H9 (cell line): ENCODE data around the gene PGM3. TPM values are rescaled to one million over a fixed set of nuclear protein-coding genes. Genes with fewer than 3 reads are reported as not detected.
A peak's percentile ranks its signal among the peaks of the same experiment; 100 is the strongest.

Experiments used
- DNase-seq: peaks from one replicate; pipeline ENCODE4 v3.0.0-alpha.2; 2017
- H2AFZ ChIP-seq: one replicate; pipeline ENCODE4 v1.6.1; 2013; ENCODE audit warnings: mild to moderate bottlenecking, low read length, control low read depth, moderate library complexity
- H2AK5ac ChIP-seq: 2 replicates; pipeline ENCODE4 v1.6.1; 2013; ENCODE audit warnings: low read length, control low read depth, mixed read lengths; ENCODE audit not compliant: insufficient read length
- H2BK120ac ChIP-seq: one replicate; pipeline ENCODE4 v1.6.1; 2013; ENCODE audit warnings: low read depth, mild to moderate bottlenecking, low read length, control low read depth, inconsistent platforms; ENCODE audit not compliant: poor library complexity, severe bottlenecking
- H2BK12ac ChIP-seq: 2 replicates; pipeline ENCODE4 v1.6.1; 2013; ENCODE audit warnings: low read length, control low read depth, mixed read lengths, low read depth; ENCODE audit not compliant: insufficient read length
- H2BK15ac ChIP-seq: 2 replicates; pipeline ENCODE4 v1.6.1; 2013; ENCODE audit warnings: low read depth, low read length, control low read depth
- H2BK20ac ChIP-seq: one replicate; pipeline ENCODE4 v1.6.1; 2013; ENCODE audit warnings: low read depth, mild to moderate bottlenecking, low read length, control low read depth, inconsistent platforms; ENCODE audit not compliant: poor library complexity, severe bottlenecking
- H2BK5ac ChIP-seq: 2 replicates; pipeline ENCODE4 v1.6.1; 2013; ENCODE audit warnings: low read length, control low read depth, mixed read lengths; ENCODE audit not compliant: insufficient read length
- H3K14ac ChIP-seq: 2 replicates; pipeline ENCODE4 v1.6.1; 2013; ENCODE audit warnings: low read length, control low read depth; ENCODE audit not compliant: insufficient read depth
- H3K18ac ChIP-seq: 2 replicates; pipeline ENCODE4 v1.6.1; 2013; ENCODE audit warnings: low read depth, mild to moderate bottlenecking, mixed read lengths, low read length, control low read depth; ENCODE audit not compliant: insufficient read length
- H3K23ac ChIP-seq: 2 replicates; pipeline ENCODE4 v1.6.1; 2013; ENCODE audit warnings: low read length, control low read depth, mixed read lengths, low read depth; ENCODE audit not compliant: insufficient read length
- H3K23me2 ChIP-seq: 2 replicates; pipeline ENCODE4 v1.6.1; 2013; ENCODE audit warnings: low read depth, mild to moderate bottlenecking, mixed read lengths, low read length, control low read depth; ENCODE audit not compliant: insufficient read length, poor library complexity, severe bottlenecking
- H3K27ac ChIP-seq: 2 replicates; pipeline ENCODE4 v1.5.1; 2013; ENCODE audit warnings: low read length, control low read depth, mixed read lengths, low read depth; ENCODE audit not compliant: insufficient read length
- H3K27me3 ChIP-seq: 2 replicates; pipeline ENCODE4 v1.6.1; 2013; ENCODE audit warnings: low read length, control low read depth, inconsistent platforms; ENCODE audit not compliant: insufficient read depth
- H3K4ac ChIP-seq: 2 replicates; pipeline ENCODE4 v1.6.1; 2013; ENCODE audit warnings: low read depth, mild to moderate bottlenecking, control low read depth, inconsistent platforms, low read length, moderate library complexity
- H3K4me1 ChIP-seq: 2 replicates; pipeline ENCODE4 v1.6.1; 2013; ENCODE audit warnings: low read length, control low read depth, inconsistent platforms; ENCODE audit not compliant: insufficient read depth
- H3K4me2 ChIP-seq: 2 replicates; pipeline ENCODE4 v1.6.1; 2013; ENCODE audit warnings: low read length, control low read depth, mixed read lengths; ENCODE audit not compliant: insufficient read length, insufficient read depth
- H3K56ac ChIP-seq: 2 replicates; pipeline ENCODE4 v1.6.1; 2013; ENCODE audit warnings: low read depth, mild to moderate bottlenecking, mixed read lengths, low read length, control low read depth; ENCODE audit not compliant: insufficient read length
- H3K79me1 ChIP-seq: 2 replicates; pipeline ENCODE4 v1.6.1; 2013; ENCODE audit warnings: low read depth, mild to moderate bottlenecking, moderate library complexity, low read length, control low read depth, inconsistent platforms; ENCODE audit not compliant: insufficient read depth, poor library complexity, severe bottlenecking
- H3K79me2 ChIP-seq: 2 replicates; pipeline ENCODE4 v1.6.1; 2013; ENCODE audit warnings: low read length, control low read depth, inconsistent platforms; ENCODE audit not compliant: insufficient read depth
- H3K9ac ChIP-seq: 2 replicates; pipeline ENCODE4 v1.6.1; 2013; ENCODE audit warnings: low read length, control low read depth, mixed read lengths; ENCODE audit not compliant: insufficient read length; ENCODE audit errors: extremely low read depth
- H3K9me3 ChIP-seq: one replicate; pipeline ENCODE4 v1.6.1; 2013; ENCODE audit warnings: low read depth, low read length, inconsistent platforms; ENCODE audit not compliant: control insufficient read depth
- H3T11ph ChIP-seq: one replicate; pipeline ENCODE4 v1.6.1; 2013; ENCODE audit warnings: mild to moderate bottlenecking, low read length, control low read depth, inconsistent platforms
- H4K20me1 ChIP-seq: one replicate; pipeline ENCODE4 v1.6.1; 2013; ENCODE audit not compliant: control insufficient read depth, insufficient read length, insufficient read depth
- H4K5ac ChIP-seq: 2 replicates; pipeline ENCODE4 v1.6.1; 2013; ENCODE audit warnings: low read depth, mild to moderate bottlenecking, mixed read lengths, low read length, control low read depth; ENCODE audit not compliant: insufficient read length
- H4K8ac ChIP-seq: replicated peaks from 2 replicates; pipeline ENCODE4 v1.6.1; 2013; ENCODE audit warnings: low read length, control low read depth, mixed read lengths, low read depth; ENCODE audit not compliant: insufficient read length
- H4K91ac ChIP-seq: 2 replicates; pipeline ENCODE4 v1.6.1; 2013; ENCODE audit warnings: low read depth, mild to moderate bottlenecking, moderate library complexity, mixed read lengths, low read length, control low read depth; ENCODE audit not compliant: insufficient read length
- H3K27ac Mint-ChIP-seq, 3 experiments: 2 replicates in 2 of 3; 3 replicates in 1 of 3; pipeline ENCODE4 v1.8.0; 2020 to 2021; ENCODE audit warnings: mixed read lengths in 3 of 3, mild to moderate bottlenecking in 1 of 3, moderate library complexity in 1 of 3
- H3K27me3 Mint-ChIP-seq: 2 replicates; pipeline ENCODE4 v1.8.0; 2021; ENCODE audit warnings: low read depth, mild to moderate bottlenecking, moderate library complexity, mixed read lengths
- H3K36me3 Mint-ChIP-seq, 3 experiments: 2 replicates in 2 of 3; 3 replicates in 1 of 3; pipeline ENCODE4 v1.8.0; 2020 to 2021; ENCODE audit warnings: low read depth in 3 of 3, mixed read lengths in 3 of 3; ENCODE audit not compliant: insufficient read depth in 1 of 3
- H3K4me1 Mint-ChIP-seq, 2 experiments: 2 replicates each; pipeline ENCODE4 v1.8.0; 2020; ENCODE audit warnings: mixed read lengths in 2 of 2
- H3K4me3 Mint-ChIP-seq, 2 experiments: 2 replicates in 1 of 2; 3 replicates in 1 of 2; pipeline ENCODE4 v1.8.0; 2020 to 2021; ENCODE audit warnings: mild to moderate bottlenecking in 2 of 2, mixed read lengths in 2 of 2, moderate library complexity in 1 of 2
- H3K9me3 Mint-ChIP-seq, 2 experiments: 2 replicates in 1 of 2; 3 replicates in 1 of 2; pipeline ENCODE4 v1.8.0; 2020; ENCODE audit warnings: mild to moderate bottlenecking in 2 of 2, mixed read lengths in 2 of 2, moderate library complexity in 1 of 2
- CTCF ChIP-seq: fragments of 200-600 bp; sonication (generic); conservative IDR thresholded peaks from 3 replicates; pipeline ENCODE4 v1.8.0; 2021; ENCODE audit warnings: antibody characterized with exemption, mild to moderate bottlenecking
- WGBS: extraction: QIAGEN DNeasy Blood & Tissue Kit; methylation state at CpG from one replicate; pipeline ENCODE4 v1.1.7; 2013; ENCODE audit warnings: missing lambda C conversion rate, low lambda C conversion rate, mixed read lengths; ENCODE audit not compliant: insufficient read length; ENCODE audit errors: extremely low coverage; 5-methylcytosine and 5-hydroxymethylcytosine counted together
- total RNA-seq: library from RNA; stranded (reverse); gene quantifications from 2 replicates; pipeline ENCODE4 v1.2.1, GENCODE V29; 2021

The PGM3 gene
- total RNA-seq, 1 experiment from 2014 or later = 69.3 TPM

GRCh38 chr6:83193747-83194566 is 892 bp upstream of the PGM3 start:
- no peaks in the 10 kb centered on the region for H3K27me3 Mint-ChIP-seq
- DNase-seq = peak; percentile 88
- Histone ChIP-seq H3K27ac (no peak overlapping the region), H4K8ac (no peak overlapping the region), H2BK15ac (no peak overlapping the region), H2AK5ac (no peak overlapping the region), H2BK5ac (no peak overlapping the region), H3K18ac (no peak overlapping the region), H3K9me3 (no peaks in the 10 kb centered on the region), H3K9ac (peak overlapping the region; percentile 25), H4K5ac (no peak overlapping the region), H3K4ac (no peak overlapping the region), H3K79me2 (peaks cover 3% of the 10 kb centered on the region; the same call in 1 of the 2 replicates), H3K14ac (peak overlapping the region; percentile 34; the same call in 1 of the 2 replicates), H3K56ac (no peak overlapping the region), H3K4me1 (no peaks in the 10 kb centered on the region; the same call in 1 of the 2 replicates), H3K4me2 (peak overlapping the region; percentile 91), H3K27me3 (no peaks in the 10 kb centered on the region), H2AFZ (no peak overlapping the region), H3K79me1 (no peaks in the 10 kb centered on the region), H3K23ac (no peak overlapping the region), H2BK120ac (no peak overlapping the region), H2BK12ac (no peak overlapping the region), H3T11ph (no peak overlapping the region), H3K23me2 (peaks cover 8% of the 10 kb centered on the region), H2BK20ac (no peak overlapping the region), H4K20me1 (no peaks in the 10 kb centered on the region), H4K91ac (no peak overlapping the region)
- peak overlapping the region; percentile 26 to 83 (median 67); a peak in 3 of 7 replicates for H3K27ac Mint-ChIP-seq
- peak overlapping the region; percentile 98 for H3K4me3 Mint-ChIP-seq
- peaks cover 15 to 46% (median 43%) of the 10 kb centered on the region in 3 experiments for H3K36me3 Mint-ChIP-seq
- no CpG with 5 or more reads among the region's 44 CpGs for WGBS
- no peaks in the 10 kb centered on the region for H3K9me3 Mint-ChIP-seq
- no peak for TF ChIP-seq CTCF
- peaks cover 17 to 24% of the 10 kb centered on the region in 2 experiments for H3K4me1 Mint-ChIP-seq
